Activated B cell treated with CpG ODN at 0.5 μM for 24 hours (primary cell): ENCODE results near the gene GALNT9. TPM values are rescaled to one million over a fixed set of nuclear protein-coding genes. Genes with fewer than 3 reads are reported as not detected.

Experiments used
- ATAC-seq: fragments of 200-7000 bp; cut with Tn5 transposase; one replicate; pipeline ENCODE4 v1.10.0; 2021; ENCODE audit warnings: low read depth, mild to moderate bottlenecking, moderate library complexity
- CTCF ChIA-PET: fragments of 350-600 bp; sonication (Branson Sonifier 250); formaldehyde crosslinking; loops from one replicate; lab custom pipeline; 2021; ENCODE audit warnings: antibody characterized with exemption; lab: Charles Lee
- POLR2A ChIA-PET: fragments of 350-600 bp; sonication (Branson Sonifier 250); formaldehyde crosslinking; loops from one replicate; lab custom pipeline; 2021; ENCODE audit warnings: antibody characterized with exemption; lab: Charles Lee
- DNase-seq: peaks from one replicate; pipeline ENCODE4 v3.0.0; 2022
- H3K27ac Mint-ChIP-seq: one replicate; pipeline ENCODE4 v1.8.0; 2020; ENCODE audit warnings: mixed read lengths
- H3K27me3 Mint-ChIP-seq: one replicate; pipeline ENCODE4 v1.8.0; 2021; ENCODE audit warnings: mixed read lengths
- H3K36me3 Mint-ChIP-seq: one replicate; pipeline ENCODE4 v1.8.0; 2021; ENCODE audit warnings: low read depth, mixed read lengths
- H3K4me1 Mint-ChIP-seq: one replicate; pipeline ENCODE4 v1.8.0; 2021; ENCODE audit warnings: mixed read lengths
- H3K4me3 Mint-ChIP-seq: one replicate; pipeline ENCODE4 v1.8.0; 2020; ENCODE audit warnings: mild to moderate bottlenecking, mixed read lengths
- H3K9me3 Mint-ChIP-seq: one replicate; pipeline ENCODE4 v1.8.0; 2020; ENCODE audit warnings: mixed read lengths
- CTCF ChIP-seq: fragments of 200-600 bp; IDR thresholded peaks from one replicate; pipeline ENCODE4 v1.8.0; 2022; ENCODE audit warnings: antibody characterized with exemption, mild to moderate bottlenecking
- intact Hi-C: fragments of 100-400 bp; cut with micrococcal nuclease; formaldehyde crosslinking; loops from one replicate; pipeline ENCODE4 v1.15.1; 2024
- total RNA-seq: library from RNA; stranded (reverse); gene quantifications from 2 replicates; pipeline ENCODE4 v1.2.3, GENCODE V29; 2022

Gene GALNT9
- total RNA-seq, 1 donor from 2014 or later, result not detected

- DNase-seq, result no peak
- intact Hi-C loops, result no loop called here
- POLR2A ChIA-PET, result no interaction called here
- Mint-ChIP-seq H3K36me3 (no peaks in the 10 kb centered on the region), H3K4me3 (no peak overlapping the region), H3K4me1 (peaks cover 12% of the 10 kb centered on the region), H3K27ac (no peak overlapping the region), H3K27me3 (peaks cover 23% of the 10 kb centered on the region), H3K9me3 (no peaks in the 10 kb centered on the region)
- CTCF ChIA-PET, result no interaction called here
- TF ChIP-seq CTCF, result no peak
- ATAC-seq, result no peak
These were observed 152.9 kb downstream of the GALNT9 start for GRCh38 chr12:132176385-132176919.

- ATAC-seq (no peak), DNase-seq (no peak)
- intact Hi-C loops, result no loop called here
- Mint-ChIP-seq H3K4me1 (peaks cover 12% of the 10 kb centered on the region), H3K4me3 (no peak overlapping the region), H3K27ac (no peak overlapping the region), H3K27me3 (peaks cover 23% of the 10 kb centered on the region), H3K36me3 (no peaks in the 10 kb centered on the region), H3K9me3 (no peaks in the 10 kb centered on the region)
- ChIA-PET POLR2A (no interaction called here), CTCF (no interaction called here)
- no peak for TF ChIP-seq CTCF
These were observed 153.6 kb downstream of the GALNT9 start for GRCh38 chr12:132175496-132176384.

GRCh38 chr12:132174839-132175490 lies 154.4 kb downstream of the GALNT9 start:
- DNase-seq, result no peak

GRCh38 chr12:132174015-132174838 lies 155.2 kb downstream of the GALNT9 start:
- ATAC-seq (no peak), DNase-seq (no peak)
- Mint-ChIP-seq H3K27ac (no peak overlapping the region), H3K9me3 (no peaks in the 10 kb centered on the region), H3K4me3 (no peak overlapping the region), H3K4me1 (peaks cover 12% of the 10 kb centered on the region), H3K27me3 (peaks cover 22% of the 10 kb centered on the region), H3K36me3 (no peaks in the 10 kb centered on the region)
- no peak for TF ChIP-seq CTCF
- ChIA-PET POLR2A (no interaction called here), CTCF (no interaction called here)
- intact Hi-C loops, result no loop called here

More at GRCh38 chr12:132174839-132175490, 154.4 kb downstream of the GALNT9 start:
- no peaks in the 10 kb centered on the region for H3K9me3 Mint-ChIP-seq
- no peak for ATAC-seq
- no peak overlapping the region for H3K27ac Mint-ChIP-seq
- H3K4me3 Mint-ChIP-seq, result no peak overlapping the region
- POLR2A ChIA-PET, result no interaction called here
- CTCF ChIA-PET, result no interaction called here
- intact Hi-C loops, result no loop called here
- no peak for TF ChIP-seq CTCF
- H3K4me1 Mint-ChIP-seq, result peaks cover 12% of the 10 kb centered on the region
- H3K27me3 Mint-ChIP-seq, result peaks cover 23% of the 10 kb centered on the region
- no peaks in the 10 kb centered on the region for H3K36me3 Mint-ChIP-seq
